ENCODE data around the gene ATXN7L2. TPM values are rescaled to one million over a fixed set of nuclear protein-coding genes. Genes with fewer than 3 reads are reported as not detected.

The ATXN7L2 gene
- total RNA-seq, 1 donor from 2014 or later, result 2.1 TPM

GRCh38 chr1:109499081-109499480, 15.4 kb downstream of the ATXN7L2 start:
- no peak overlapping the region for H3K4me3 ChIP-seq
- no peaks in the 10 kb centered on the region for H3K27me3 ChIP-seq (ENCODE audit: low read depth)
- DNase-seq, result no peak
- peaks cover 18% of the 10 kb centered on the region for H3K4me1 ChIP-seq
- intact Hi-C loops (cut with micrococcal nuclease), result no loop called here
- no peaks in the 10 kb centered on the region for H3K9me3 ChIP-seq (replicated peaks)
- TF ChIP-seq CTCF (IDR thresholded peaks at IDR 0.05; ENCODE audit: borderline replicate concordance), result no peak
- peaks cover 31% of the 10 kb centered on the region for H3K36me3 ChIP-seq
- no peak overlapping the region for H3K27ac ChIP-seq (replicated peaks)

GRCh38 chr1:109499661-109500536, 16.2 kb downstream of the ATXN7L2 start:
- Histone ChIP-seq H3K4me3 (no peak overlapping the region), H3K27ac (replicated peaks) (no peak overlapping the region), H3K4me1 (peaks cover 10% of the 10 kb centered on the region), H3K27me3 (ENCODE audit: low read depth) (no peaks in the 10 kb centered on the region), H3K9me3 (replicated peaks) (no peaks in the 10 kb centered on the region), H3K36me3 (peaks cover 31% of the 10 kb centered on the region)
- DNase-seq, result no peak
- intact Hi-C loops (cut with micrococcal nuclease), result no loop called here
- peak; percentile 49 for TF ChIP-seq CTCF (IDR thresholded peaks at IDR 0.05; ENCODE audit: borderline replicate concordance)

GRCh38 chr1:109500941-109501381, 17.3 kb downstream of the ATXN7L2 start:
- no peaks in the 10 kb centered on the region for H3K27me3 ChIP-seq (ENCODE audit: low read depth)
- peaks cover 27% of the 10 kb centered on the region for H3K36me3 ChIP-seq
- no peak overlapping the region for H3K4me3 ChIP-seq
- peaks cover 6% of the 10 kb centered on the region for H3K4me1 ChIP-seq
- DNase-seq, result no peak
- intact Hi-C loops (cut with micrococcal nuclease), result no loop called here
- no peaks in the 10 kb centered on the region for H3K9me3 ChIP-seq (replicated peaks)
- no peak overlapping the region for H3K27ac ChIP-seq (replicated peaks)
- no peak for TF ChIP-seq CTCF (IDR thresholded peaks at IDR 0.05; ENCODE audit: borderline replicate concordance)

GRCh38 chr1:109501644-109502363, 18.1 kb downstream of the ATXN7L2 start:
- Histone ChIP-seq H3K9me3 (replicated peaks) (no peaks in the 10 kb centered on the region), H3K27ac (replicated peaks) (no peak overlapping the region)
- intact Hi-C loops (cut with micrococcal nuclease), result no loop called here

More at GRCh38 chr1:109501644-109502363, 18.1 kb downstream of the ATXN7L2 start:
- H3K4me1 ChIP-seq, result peaks cover 7% of the 10 kb centered on the region
- peaks cover 19% of the 10 kb centered on the region for H3K36me3 ChIP-seq
- no peak for TF ChIP-seq CTCF (IDR thresholded peaks at IDR 0.05; ENCODE audit: borderline replicate concordance)
- H3K27me3 ChIP-seq (ENCODE audit: low read depth), result no peaks in the 10 kb centered on the region
- no peak overlapping the region for H3K4me3 ChIP-seq
- no peak for DNase-seq

Measured in left ventricle myocardium inferior (tissue), 1 donor.